Tibial nerve (tissue), 3 donors: ENCODE results near the gene SETDB2.

Source experiments
- CTCF ChIP-seq, 5 experiments: fragments of 200-600 bp in 3 of 5; fragments of 450-650 bp in 2 of 5; sonication (generic) in 3 of 5; IDR thresholded peaks; one replicate each; pipeline ENCODE4 v1.5.1; 2016 to 2019; ENCODE audit warnings: antibody characterized with exemption in 5 of 5, mild to moderate bottlenecking in 3 of 5, moderate library complexity in 2 of 5
- POLR2A ChIP-seq, 2 donors: fragments of 450-650 bp; IDR thresholded peaks; one replicate each; pipeline ENCODE4 v1.6.1; 2017; ENCODE audit warnings: antibody characterized with exemption in 2 of 2, mild to moderate bottlenecking in 2 of 2, moderate library complexity in 2 of 2

GRCh38 chr13:49453465-49453864, 9.4 kb downstream of the SETDB2 start:
- no peak for TF ChIP-seq CTCF (IDR thresholded peaks at IDR 0.05)
- no peak for TF ChIP-seq POLR2A (IDR thresholded peaks at IDR 0.05)
